ENCODE results near the gene WNT16.

WNT16 gene

DNA sequence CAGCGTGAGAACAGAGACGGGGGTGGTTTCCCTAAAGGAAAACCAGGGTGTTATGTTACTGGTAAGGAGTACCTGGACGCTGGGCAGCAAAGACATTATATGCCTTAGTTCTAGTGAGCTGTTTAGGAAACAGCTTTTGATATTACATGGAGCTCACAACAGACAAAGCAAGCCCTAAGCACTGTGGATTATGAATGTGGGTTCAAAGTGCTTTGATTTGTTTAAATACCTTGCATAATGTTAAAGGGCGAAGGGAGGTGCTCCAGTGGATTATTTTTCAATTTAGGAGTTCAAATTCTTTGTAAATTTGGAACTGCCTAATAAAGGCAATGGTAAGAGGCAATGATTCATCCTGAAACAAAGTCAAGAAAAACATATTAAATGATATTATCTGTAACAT lies 13.8 kb downstream of the WNT16 start:
- no peak for DNase-seq (ENCODE audit: extremely low read depth in 1 of 2, low read depth in 1 of 2)

DNA sequence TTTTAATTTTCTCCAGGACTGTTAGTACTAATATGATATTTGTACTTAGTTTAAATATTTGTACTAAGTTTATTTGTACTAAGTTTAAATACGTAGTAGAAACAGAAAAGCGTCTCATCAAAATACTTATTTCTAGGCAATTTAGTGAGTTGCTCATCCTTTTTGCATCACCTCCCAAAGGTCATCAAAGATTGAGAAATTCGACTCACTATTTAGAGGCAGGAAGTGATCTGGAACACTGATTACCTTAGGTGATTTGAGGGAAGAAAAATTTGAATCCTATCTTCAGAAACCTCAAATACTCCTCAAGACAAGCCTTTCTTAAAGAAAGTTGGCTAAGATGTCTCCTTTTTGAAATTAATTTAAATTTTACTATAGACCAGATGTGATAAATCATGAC lies 14.5 kb downstream of the WNT16 start:
- DNase-seq (ENCODE audit: extremely low read depth in 1 of 2, low read depth in 1 of 2): no peak

DNA sequence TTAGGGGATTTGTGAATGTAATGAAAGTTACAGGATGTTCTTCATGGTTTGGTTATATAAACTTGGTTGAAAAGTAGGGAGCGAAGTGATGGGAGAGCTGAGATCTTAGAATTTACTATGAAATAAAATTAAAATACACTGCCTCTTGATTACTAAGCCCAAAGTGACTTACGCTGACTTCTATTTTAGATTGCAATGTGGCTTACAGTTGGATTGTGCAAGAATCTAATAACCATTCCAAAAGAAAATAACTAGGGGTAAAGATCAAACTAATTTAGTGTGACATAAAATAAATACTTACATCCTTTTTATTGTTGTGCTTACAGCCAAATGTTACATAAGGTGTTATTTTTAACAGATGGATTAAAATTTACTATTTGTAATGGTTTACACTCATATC lies 15.3 kb downstream of the WNT16 start:
- DNase-seq (ENCODE audit: extremely low read depth in 1 of 2, low read depth in 1 of 2): no peak

DNA sequence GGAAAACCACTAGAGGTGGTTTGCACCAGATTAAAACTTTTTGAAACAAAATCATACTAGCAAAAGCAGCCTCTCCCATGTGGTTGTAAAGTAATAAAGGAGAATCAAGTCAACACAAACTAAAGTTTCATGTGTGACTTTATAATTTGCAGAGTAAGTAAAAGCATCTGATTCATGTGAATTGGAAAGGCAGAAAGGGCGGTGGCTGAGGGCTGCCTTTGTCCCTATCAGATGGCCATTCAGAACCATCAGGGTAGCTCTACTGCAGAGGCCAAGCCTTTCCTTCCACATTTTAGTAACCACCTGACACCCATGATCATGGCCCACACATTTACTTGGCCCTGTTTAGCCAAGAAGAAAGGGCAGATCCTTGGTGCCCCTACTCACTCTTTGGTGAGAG lies 15.7 kb downstream of the WNT16 start:
- no peak for DNase-seq (ENCODE audit: extremely low read depth in 1 of 2, low read depth in 1 of 2)

DNA sequence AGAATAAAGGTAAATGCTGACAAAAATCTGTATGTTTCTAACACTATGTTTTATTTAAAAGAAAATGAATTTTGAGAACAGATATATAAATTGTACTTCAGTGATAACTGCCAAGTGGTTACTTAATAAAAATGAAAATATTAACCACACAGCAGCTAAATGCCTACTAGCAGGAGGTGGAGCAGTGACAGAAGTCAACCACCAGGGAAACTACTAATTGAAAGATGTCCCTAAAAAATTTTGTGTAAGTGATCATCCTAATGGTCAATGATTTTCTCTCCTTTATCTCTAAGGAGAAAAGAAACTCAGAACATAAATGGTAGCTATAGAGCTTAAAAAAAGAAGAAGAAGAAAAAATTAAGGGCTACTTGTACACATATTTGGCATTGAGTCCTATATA lies 22.9 kb downstream of the WNT16 start:
- no peak for DNase-seq (ENCODE audit: extremely low read depth in 1 of 2, low read depth in 1 of 2)

DNA sequence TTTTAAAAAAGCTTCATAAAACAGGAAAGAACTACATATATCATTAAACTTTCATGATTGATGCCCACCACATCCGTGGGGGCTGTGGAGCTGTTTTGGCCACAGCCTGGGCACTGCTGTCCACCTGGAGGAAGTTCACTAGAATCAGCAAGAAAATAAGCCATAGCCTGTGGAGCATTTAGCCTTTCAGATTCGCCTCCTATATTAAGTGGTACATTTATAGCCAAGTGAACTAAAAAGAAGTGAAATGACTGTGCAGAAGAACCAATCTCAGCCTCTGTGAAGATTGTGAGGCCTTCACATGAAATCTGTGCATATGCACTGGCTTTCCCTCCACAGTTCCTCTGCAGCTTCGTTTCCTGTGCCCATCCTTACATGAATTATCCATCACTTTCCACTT lies 23.5 kb downstream of the WNT16 start:
- no peak for DNase-seq (ENCODE audit: extremely low read depth in 1 of 2, low read depth in 1 of 2)

DNA sequence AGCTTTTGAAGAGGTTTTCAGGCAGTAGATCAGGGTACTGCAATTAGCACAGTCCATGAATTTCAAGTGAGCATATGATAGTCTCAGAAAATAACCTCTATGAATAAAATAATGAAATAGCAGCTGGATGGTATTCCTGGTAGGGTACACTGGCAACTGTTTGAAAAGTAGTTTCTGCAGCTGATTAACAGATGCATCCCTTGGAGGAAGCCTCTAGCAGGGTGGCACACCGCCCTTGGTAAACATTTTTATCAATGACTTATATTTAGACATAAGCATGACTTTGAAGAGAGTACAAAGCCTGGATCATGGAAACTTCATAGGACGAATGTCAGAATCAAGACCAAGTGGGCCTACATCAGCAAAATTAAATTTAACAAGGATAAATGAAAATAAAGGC lies 26.8 kb downstream of the WNT16 start:
- no peak for DNase-seq (ENCODE audit: extremely low read depth in 1 of 2, low read depth in 1 of 2)

DNA sequence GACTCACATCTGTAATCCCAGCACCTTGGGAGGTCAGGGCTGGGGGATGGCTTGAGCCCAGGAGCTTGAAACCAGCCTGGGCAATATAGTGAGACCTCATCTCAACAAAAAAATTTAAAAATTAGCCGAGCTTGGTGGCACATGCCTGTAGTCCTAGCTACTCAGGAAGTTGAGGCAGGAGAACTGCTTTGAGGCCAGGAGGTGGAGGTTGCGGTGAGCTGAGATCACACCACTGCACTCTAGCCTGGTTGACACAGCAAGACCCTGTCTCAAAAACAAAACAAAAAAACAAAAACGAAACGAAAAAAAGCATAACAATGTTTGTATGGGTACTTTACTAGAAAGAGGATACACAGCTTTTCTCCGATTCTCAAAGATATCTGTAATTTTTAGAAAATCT lies 31.8 kb downstream of the WNT16 start:
- DNase-seq (ENCODE audit: extremely low read depth in 1 of 2, low read depth in 1 of 2): no peak

DNA sequence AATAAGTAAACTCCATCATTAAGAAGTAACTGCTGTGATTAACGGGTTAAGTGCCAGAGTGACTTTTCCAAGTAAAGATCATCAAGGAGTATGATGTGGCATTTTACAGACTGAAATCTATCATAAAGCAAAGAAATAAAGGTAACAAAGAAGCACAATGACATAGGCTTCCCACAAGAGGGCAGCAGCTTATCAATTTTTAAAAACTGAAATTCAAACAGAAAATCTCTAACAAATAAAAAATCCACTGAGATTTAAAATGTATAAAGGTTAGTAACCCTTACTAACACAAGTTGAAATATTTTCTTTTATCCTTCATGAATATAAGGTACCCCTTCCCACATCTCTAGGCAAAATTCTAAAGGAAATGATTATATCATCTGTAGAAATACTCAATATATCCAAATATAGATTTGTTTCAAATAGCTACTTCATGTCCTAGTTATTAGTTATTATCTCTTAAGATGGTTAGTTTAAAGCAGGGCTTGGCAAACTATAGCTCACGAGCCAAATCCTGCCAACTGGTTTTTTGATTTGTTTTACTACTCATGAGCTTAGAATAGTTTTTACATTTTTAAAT lies 38.1 kb downstream of the WNT16 start:
- peak in 1 of 2 donors; percentile 4 for DNase-seq (ENCODE audit: extremely low read depth in 1 of 2, low read depth in 1 of 2)

DNA sequence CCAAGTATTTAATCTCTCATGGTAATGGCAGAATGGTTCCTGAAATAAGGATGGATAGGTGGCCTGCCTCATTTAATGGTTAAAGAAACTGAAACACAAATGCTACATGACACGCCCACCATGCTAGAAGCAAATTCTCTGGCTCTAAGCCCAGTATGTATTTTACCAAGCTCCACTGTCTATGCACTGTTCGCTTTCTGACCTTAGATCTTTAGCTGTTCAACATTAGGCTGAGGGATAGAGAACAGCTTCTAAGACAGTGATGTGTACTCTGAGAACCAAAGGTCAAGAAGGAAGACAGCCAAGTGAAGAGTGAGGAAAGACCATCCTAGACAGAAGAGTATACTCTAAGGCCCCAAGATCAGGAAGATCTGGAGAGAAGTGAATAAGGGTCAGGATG lies 40.7 kb downstream of the WNT16 start:
- DNase-seq (ENCODE audit: extremely low read depth in 1 of 2, low read depth in 1 of 2): no peak

DNA sequence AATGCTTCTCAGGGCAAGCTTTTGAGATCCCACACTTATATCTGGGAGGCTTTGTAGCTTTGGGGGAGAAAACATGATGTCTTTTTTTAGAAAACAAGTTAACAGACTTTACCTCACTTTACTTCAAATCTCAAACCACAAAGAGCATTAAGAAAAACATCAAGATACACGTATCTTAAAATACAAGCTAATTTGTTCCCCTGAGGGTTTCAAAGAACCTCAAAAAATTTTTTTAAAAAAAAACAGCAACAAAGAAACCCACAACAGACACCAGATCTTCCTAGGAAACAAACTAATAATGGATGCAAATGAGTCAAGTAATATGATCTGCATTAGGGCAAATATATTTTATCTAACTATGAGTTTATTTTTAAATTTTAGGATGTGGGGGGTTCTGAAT lies 42.6 kb downstream of the WNT16 start:
- no peak for DNase-seq (ENCODE audit: extremely low read depth in 1 of 2, low read depth in 1 of 2)

DNA sequence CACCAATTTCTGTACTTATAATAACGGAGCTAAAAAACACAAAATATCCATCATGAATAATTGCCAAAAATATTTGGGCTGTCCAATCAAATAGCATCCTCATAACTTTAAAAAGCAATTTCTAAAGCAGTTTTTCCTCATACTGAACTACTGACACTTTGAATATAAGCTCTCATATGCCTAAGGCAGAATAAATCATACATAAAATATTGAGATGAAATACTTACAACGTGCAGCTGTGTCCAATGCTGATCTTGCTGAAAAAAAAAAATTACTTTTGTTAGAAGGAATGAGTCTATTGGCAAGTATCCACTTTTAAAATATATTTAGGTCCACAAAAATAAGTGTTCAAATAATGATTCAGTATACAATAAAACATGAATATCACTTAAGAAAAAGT lies 43.1 kb downstream of the WNT16 start:
- DNase-seq (ENCODE audit: extremely low read depth in 1 of 2, low read depth in 1 of 2): no peak

DNA sequence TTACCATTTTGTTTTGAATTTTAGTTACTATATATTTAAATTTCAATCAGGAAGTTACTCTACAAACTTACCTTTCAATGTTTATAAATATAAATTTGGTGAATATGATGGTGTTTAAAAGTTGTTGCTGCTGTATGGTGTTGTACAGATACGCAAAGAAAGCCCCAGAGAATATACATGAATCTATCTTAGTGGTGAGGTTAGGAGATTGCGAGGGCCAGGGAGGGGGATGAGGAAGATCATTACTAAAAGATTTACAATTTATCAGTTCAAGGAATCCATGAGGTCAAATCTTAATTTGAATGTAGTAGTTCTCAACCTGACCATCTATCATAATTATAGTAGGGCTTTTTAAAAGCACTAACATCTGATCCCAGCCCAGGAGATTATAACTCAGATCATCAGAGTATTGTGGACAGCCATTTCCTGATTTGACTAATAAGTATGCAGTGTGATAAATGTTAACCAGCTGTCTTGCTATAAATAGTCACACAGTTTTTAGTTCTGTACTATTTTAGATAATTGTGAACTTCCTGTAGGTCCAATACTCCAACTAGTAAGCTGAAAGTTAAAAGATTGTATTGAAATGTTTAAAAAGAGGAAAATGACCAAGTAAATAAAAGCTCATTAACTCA lies 43.7 kb downstream of the WNT16 start:
- no peak for DNase-seq (ENCODE audit: extremely low read depth in 1 of 2, low read depth in 1 of 2)

DNA sequence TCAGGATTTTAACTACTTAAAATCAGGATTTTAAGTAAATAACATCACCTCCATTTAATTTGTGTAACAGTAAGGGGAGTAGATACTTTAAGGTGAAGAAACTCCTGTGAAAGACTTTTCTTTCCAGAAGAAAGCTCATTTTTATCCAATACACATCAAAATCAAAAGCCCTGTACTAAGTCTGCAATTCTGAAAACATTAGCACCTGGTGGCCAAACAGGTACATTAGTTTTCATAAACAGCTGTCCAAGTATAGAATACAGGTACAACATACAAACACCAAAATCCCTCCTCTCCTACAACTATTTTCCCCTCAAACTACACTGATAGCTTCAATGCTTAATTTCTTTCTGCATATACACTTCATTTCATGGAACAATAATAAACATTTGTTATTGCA lies 44.4 kb downstream of the WNT16 start:
- no peak for DNase-seq (ENCODE audit: extremely low read depth in 1 of 2, low read depth in 1 of 2)

DNA sequence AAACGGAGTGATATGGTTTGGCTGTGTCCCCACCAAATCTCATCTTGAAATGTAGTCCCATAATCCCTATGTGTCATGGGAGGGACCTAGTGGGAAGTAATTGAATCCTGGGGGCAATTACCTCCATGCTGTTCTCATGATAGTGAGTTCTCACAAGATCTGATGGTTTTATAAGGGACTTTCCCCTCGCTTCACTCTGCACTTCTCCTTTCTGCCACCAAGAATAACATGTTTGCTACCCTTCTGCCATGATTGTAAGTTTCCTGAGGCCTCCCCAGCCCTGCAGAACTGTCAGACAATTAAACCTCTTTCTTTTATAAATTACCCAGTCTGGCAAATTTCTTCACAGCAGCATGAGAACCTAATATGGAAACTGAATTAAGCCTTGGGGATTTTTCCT lies 48.2 kb downstream of the WNT16 start:
- no peak for DNase-seq (ENCODE audit: extremely low read depth in 1 of 2, low read depth in 1 of 2)

DNA sequence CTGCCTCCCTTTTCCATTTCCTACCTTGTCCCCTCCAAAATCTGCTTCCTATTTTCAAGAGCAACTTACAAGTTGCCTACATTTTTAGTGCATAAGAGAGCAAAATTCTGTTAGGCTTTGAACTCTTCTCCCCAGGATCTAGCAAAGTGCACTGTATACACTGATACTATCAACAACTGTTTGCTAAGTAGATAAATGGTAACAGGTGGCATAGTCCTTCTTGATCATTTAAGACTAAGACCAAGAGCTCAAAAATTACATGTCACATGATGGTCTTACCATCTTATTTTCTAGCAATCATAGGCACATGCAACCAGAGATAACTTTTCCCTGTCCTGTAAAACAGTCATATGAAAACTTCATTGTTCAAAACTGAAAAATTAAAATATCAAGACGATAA lies 51.1 kb downstream of the WNT16 start:
- no peak for DNase-seq (ENCODE audit: extremely low read depth in 1 of 2, low read depth in 1 of 2)

DNA sequence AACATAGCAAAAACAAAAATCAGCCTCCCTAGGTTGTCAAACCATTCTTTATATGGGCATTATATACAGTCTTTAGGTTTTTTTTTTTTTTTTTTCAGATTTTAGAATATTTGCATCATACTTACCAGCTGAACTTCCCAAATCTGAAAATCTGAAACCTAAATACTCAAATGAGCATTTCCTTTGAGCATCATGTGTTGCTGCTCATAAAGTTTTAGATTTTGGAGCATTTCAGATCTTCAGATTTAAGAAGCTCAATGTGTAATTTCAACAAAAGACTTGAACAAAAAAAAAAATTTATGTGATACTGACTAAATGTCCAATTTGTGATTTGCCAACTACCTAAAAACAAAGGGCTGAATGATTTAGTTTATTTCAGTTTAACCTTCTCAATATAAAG lies 53.7 kb downstream of the WNT16 start:
- DNase-seq (ENCODE audit: extremely low read depth in 1 of 2, low read depth in 1 of 2): no peak

DNA sequence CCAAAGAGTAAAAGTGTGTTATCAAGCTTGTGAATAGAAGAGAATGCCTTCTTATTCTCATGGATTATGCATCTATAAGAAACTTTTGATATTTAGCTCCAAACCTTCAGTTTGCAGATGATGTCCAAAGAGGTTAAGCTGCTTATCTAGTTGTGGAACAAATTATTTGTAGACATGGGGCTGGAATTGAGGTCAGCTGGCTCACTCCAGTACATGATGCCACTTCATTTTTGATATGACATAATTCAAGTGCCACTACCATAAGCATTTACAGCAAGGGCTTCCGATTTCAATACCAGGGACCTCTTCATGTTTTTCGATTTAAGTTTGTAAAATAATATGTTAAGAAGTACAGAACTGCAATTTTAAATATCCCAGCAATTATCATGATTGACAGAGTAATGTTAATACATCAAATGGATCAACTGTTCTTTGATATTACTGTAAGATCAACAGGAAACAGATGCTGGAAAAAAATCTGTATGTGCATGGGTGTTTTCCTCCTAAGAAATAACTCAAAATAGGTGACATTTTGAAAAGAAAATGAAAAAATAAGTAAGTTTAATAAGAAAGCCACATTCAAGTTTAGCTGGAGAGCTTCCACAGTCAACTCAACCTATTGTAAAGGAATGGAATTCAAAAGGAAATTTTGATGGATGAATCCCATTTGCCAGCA lies 54.6 kb downstream of the WNT16 start:
- no peak for DNase-seq (ENCODE audit: extremely low read depth in 1 of 2, low read depth in 1 of 2)

DNA sequence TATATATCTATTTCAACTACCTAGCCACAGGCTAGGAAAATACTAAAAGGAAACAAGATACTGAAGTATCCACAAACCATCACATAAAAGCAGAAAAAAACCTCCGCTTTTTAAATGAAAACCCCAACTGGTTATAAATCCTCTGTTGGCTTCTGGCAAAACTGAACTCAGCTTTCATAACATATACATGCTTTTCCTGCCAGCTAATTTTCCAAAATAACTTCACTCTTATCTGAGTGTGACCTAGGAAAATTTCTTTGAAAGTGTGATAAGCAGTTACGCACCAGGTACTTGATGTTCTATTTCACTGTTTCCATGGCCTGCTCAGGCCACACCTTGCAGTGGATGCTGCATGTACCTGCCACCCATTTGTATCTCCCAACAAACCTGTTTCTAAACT lies 55.5 kb downstream of the WNT16 start:
- DNase-seq (ENCODE audit: extremely low read depth in 1 of 2, low read depth in 1 of 2): no peak

DNA sequence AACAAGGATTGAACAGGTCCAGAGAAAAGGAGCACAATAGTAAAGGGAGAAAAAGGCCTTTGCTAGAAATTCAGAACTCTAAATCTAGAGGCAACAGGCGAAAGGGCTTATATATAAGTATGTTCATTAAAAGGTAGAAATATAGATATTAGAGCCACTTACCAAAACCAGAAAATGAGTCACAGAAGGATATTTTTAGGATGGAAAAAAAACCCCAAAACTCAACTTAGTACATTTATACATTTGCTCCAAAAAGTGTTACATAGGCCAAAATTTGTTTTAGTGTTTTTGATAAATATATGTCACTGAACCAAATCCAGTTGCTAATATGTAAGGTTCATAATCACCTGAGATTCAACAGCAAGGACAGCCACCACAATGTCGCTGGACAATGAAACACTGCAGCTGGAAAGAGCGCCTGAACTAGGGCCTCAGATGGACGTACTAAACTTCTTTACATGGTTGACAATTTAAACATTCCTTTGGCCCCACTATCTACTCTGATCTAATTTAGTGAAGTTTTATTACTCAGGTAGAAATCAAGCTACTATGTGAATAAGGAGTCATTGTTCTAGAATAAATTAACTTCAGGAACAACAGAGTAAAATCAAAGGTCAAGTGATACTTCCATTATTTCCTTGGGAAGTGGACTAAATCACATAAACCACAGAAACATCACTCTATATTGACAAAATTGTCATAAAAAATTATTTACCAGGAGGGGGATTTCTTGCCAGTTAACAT lies 56.4 kb downstream of the WNT16 start:
- DNase-seq (ENCODE audit: extremely low read depth in 1 of 2, low read depth in 1 of 2): no peak

DNA sequence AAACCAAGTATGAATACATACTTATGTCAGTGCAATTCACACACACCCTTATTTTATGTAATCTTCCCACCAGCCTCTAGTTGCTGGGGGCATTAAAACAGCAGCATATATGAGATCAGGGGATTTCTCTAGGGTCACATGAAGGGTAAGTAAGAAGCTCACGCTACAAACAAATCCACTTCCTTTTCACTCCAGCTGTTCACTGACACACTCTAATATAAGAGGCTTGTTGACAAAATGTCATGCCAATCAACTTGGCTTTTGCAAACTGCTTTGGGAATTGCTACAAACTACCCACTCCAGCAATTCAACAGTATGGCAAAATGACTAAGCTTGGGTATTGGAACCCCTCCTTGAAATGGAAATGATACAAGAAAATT lies 57.0 kb downstream of the WNT16 start:
- DNase-seq (ENCODE audit: extremely low read depth in 1 of 2, low read depth in 1 of 2): no peak

DNA sequence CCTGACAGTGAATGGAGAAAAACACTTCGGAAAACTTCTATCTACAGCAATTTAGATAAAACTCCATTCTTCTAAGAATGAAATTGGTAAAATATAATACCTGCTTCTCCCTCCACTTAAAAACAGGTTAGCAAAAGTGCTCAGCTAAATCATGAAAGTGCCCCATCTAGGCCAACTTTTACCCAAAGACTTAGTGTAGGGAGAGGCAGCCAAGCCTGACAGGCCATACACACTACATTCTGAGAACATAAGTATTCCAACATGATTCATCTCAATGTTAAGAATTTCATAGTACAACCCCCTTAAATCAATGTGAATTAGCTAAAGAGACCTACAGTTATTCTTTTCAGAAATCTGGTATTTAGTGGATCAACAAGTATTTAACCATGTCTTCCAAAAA lies 60.1 kb downstream of the WNT16 start:
- DNase-seq (ENCODE audit: extremely low read depth in 1 of 2, low read depth in 1 of 2): no peak

Measured in activated CD8-positive, alpha-beta memory T cell treated with anti-CD3 and anti-CD28 coated beads for 1 hour (primary cell).